RWPE2 (cell line): Measurements from ENCODE around the gene SUPT3H.

Experiments used
- ATAC-seq: fragments of 200-7000 bp; cut with Tn5 transposase; 3 replicates; pipeline ENCODE4 v1.9.1; 2021; ENCODE audit warnings: low read depth
- DNase-seq: peaks from one replicate; pipeline ENCODE4 v3.0.0-alpha.2; 2020; ENCODE audit warnings: low spot score
- H3K27ac ChIP-seq: fragments of 450-650 bp; 2 replicates; pipeline ENCODE4 v1.5.1; 2017; ENCODE audit warnings: mild to moderate bottlenecking; ENCODE audit not compliant: poor library complexity, severe bottlenecking
- H3K27me3 ChIP-seq: fragments of 250-450 bp; sonication (Bioruptor Pico); 2 replicates; pipeline ENCODE4 v1.5.1; 2021; ENCODE audit warnings: mild to moderate bottlenecking, moderate library complexity; ENCODE audit not compliant: insufficient read depth, poor library complexity, severe bottlenecking
- H3K36me3 ChIP-seq: fragments of 250-450 bp; sonication (Bioruptor Pico); 2 replicates; pipeline ENCODE4 v1.5.1; 2020; ENCODE audit warnings: low read depth, mild to moderate bottlenecking, moderate library complexity
- H3K4me1 ChIP-seq: fragments of 250-450 bp; sonication (Bioruptor Pico); 2 replicates; pipeline ENCODE4 v1.5.1; 2021; ENCODE audit warnings: mild to moderate bottlenecking, moderate library complexity; ENCODE audit not compliant: insufficient read depth, poor library complexity, severe bottlenecking
- H3K4me3 ChIP-seq: fragments of 250-450 bp; sonication (Bioruptor Pico); 2 replicates; pipeline ENCODE4 v1.5.1; 2021; ENCODE audit warnings: mild to moderate bottlenecking, moderate library complexity; ENCODE audit not compliant: severe bottlenecking
- H3K9me3 ChIP-seq: fragments of 250-450 bp; sonication (Bioruptor Pico); 2 replicates; pipeline ENCODE4 v1.5.1; 2021; ENCODE audit warnings: mild to moderate bottlenecking, moderate library complexity; ENCODE audit not compliant: severe bottlenecking
- TF ChIP-seq, protein P1 (sequence below): fragments of 450-650 bp; IDR thresholded peaks from one replicate; pipeline ENCODE4 v1.5.1; 2017; ENCODE audit warnings: mild to moderate bottlenecking, moderate library complexity; ENCODE audit not compliant: poor library complexity, severe bottlenecking

The SUPT3H gene

DNA sequence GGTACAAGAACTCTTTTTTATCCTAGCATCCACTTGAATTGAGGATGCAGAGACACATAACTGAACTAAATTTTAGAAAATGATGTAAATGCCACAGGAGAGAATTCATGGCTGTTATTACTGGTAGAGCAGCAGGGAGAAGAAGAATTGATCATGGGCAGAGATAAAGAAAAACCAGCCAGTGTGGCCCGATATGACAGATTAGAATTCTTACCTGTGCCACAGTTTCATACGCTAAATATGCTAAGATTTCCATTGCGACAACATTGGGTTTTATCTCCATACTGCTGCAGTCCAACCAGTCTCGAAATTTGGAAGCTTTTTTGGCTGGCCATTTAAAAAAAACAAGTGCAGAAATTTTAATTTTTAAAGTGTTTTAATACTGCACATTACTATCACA is 423.5 kb downstream of the SUPT3H start:
- no peaks in the 10 kb centered on the region for H3K4me1 ChIP-seq
- H3K9me3 ChIP-seq, result no peaks in the 10 kb centered on the region
- H3K27ac ChIP-seq, result no peak overlapping the region
- no peak for DNase-seq
- ATAC-seq, result no peak
- no peak overlapping the region for H3K4me3 ChIP-seq
- TF ChIP-seq, protein P1, sequence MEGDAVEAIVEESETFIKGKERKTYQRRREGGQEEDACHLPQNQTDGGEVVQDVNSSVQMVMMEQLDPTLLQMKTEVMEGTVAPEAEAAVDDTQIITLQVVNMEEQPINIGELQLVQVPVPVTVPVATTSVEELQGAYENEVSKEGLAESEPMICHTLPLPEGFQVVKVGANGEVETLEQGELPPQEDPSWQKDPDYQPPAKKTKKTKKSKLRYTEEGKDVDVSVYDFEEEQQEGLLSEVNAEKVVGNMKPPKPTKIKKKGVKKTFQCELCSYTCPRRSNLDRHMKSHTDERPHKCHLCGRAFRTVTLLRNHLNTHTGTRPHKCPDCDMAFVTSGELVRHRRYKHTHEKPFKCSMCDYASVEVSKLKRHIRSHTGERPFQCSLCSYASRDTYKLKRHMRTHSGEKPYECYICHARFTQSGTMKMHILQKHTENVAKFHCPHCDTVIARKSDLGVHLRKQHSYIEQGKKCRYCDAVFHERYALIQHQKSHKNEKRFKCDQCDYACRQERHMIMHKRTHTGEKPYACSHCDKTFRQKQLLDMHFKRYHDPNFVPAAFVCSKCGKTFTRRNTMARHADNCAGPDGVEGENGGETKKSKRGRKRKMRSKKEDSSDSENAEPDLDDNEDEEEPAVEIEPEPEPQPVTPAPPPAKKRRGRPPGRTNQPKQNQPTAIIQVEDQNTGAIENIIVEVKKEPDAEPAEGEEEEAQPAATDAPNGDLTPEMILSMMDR, result no peak
- no peaks in the 10 kb centered on the region for H3K27me3 ChIP-seq
- H3K36me3 ChIP-seq, result 0 out of 2 replicates have a peak, but pooled peaks cover 4% of the 10 kb centered on the region

DNA sequence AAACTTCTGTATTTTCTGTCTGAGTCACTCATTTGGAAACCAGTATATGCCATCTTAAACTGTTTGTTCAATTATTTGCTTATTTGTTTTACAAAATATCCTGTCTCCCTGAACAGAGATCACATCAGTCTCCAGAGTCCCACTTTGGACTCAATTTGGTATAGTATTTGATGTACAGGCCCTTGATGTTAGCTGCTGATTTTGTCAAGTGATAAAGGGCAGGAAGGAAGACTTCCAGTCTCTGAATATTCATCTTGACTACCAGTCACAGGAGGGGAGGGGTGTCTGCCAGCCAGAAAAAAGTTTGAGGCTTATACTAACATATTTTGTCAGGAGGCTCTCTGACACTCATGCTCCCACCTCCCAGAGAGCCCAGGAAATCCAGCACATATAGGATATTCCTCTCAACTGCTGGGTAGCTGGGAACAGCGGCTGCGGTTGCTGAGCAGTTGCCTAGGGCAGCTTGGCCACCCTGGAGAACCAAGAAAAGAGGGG is 426.4 kb downstream of the SUPT3H start:
- H3K4me3 ChIP-seq, result no peak overlapping the region
- DNase-seq, result no peak
- 0 out of 2 replicates have a peak, but pooled peaks cover 4% of the 10 kb centered on the region for H3K36me3 ChIP-seq
- H3K27me3 ChIP-seq, result no peaks in the 10 kb centered on the region
- TF ChIP-seq, protein P1, result no peak
- no peaks in the 10 kb centered on the region for H3K4me1 ChIP-seq
- no peaks in the 10 kb centered on the region for H3K9me3 ChIP-seq
- no peak overlapping the region for H3K27ac ChIP-seq
- ATAC-seq, result no peak

DNA sequence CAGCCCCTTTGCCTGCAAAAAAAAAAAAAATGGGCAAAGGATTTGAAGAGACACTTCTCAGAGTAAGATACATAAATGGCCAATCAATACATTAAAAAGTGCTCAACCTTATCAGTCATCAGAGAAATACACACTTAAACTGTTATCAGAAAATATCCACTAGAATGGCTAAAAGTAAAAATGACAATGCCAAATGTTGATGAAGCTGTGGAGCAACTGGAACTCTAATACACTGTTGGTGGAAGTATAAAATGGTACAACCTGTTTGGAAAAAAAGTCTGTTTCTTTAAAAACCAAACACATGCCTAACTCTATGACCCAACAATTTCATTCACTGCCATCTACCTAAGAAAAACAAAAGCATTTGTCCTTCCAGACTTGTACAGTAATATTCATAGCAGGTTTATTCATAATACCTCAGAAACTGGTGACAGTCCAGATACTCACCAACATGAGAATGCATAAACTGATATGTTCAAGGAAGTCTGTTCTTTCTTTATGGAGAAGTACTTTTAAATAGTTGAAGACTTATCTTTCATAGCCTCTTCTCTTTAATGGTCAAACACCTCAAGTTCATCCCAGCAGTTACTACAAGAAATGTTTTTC is 428.0 kb downstream of the SUPT3H start:
- Histone ChIP-seq H3K4me1 (no peaks in the 10 kb centered on the region), H3K36me3 (0 out of 2 replicates have a peak, but pooled peaks cover 6% of the 10 kb centered on the region), H3K27me3 (no peaks in the 10 kb centered on the region), H3K9me3 (peaks cover 2% of the 10 kb centered on the region), H3K4me3 (no peak overlapping the region), H3K27ac (no peak overlapping the region)
- no peak for ATAC-seq
- no peak for DNase-seq
- TF ChIP-seq, protein P1, result no peak

DNA sequence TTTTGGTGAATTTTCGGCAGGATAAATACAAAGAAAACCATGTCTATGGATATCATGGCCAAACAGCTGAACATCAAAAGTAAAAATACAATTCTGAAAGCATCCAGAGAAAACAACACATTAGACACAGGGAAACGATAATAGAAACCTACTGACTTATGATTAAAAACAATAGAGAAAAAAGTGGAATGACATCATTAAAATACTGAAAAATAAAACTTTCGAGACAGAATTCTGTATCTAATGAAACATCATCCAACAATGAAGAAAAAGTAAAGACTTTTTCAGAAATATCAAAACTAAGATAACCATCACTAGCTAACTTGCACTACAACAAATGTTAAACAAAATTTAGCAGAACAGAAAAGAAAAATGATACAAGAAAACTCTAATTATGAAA is 434.2 kb downstream of the SUPT3H start:
- TF ChIP-seq, protein P1, result no peak
- DNase-seq (no peak), ATAC-seq (no peak)
- Histone ChIP-seq H3K4me1 (peaks cover 6% of the 10 kb centered on the region), H3K9me3 (peaks cover 2% of the 10 kb centered on the region), H3K4me3 (no peak overlapping the region), H3K27me3 (no peaks in the 10 kb centered on the region), H3K36me3 (0 out of 2 replicates have a peak, but pooled peaks cover 3% of the 10 kb centered on the region), H3K27ac (no peak overlapping the region)

DNA sequence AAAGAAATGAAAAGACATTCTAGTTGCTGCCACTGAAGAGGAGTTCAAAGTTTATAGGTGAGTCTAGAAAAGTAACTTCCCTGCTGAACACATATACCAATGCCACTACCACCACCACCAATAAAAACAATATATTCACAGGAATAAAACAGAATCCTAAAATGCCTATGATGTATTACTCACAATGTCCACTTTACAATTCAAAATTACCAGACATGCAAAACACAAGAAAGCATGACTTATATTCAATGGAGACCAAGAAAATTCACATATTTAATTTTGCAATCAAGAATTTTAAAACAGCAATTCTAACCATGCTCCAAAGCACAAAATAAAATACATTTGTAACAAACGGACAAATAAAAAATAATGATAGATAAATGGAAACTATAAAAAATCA is 434.9 kb downstream of the SUPT3H start:
- DNase-seq, result no peak
- no peak overlapping the region for H3K27ac ChIP-seq
- no peak overlapping the region for H3K4me3 ChIP-seq
- H3K36me3 ChIP-seq, result 0 out of 2 replicates have a peak, but pooled peaks cover 3% of the 10 kb centered on the region
- TF ChIP-seq, protein P1, result no peak
- H3K4me1 ChIP-seq, result peaks cover 6% of the 10 kb centered on the region
- peaks cover 2% of the 10 kb centered on the region for H3K9me3 ChIP-seq
- ATAC-seq, result no peak
- H3K27me3 ChIP-seq, result no peaks in the 10 kb centered on the region
